ENCODE data around the gene YPEL2.

Gene YPEL2

DNA sequence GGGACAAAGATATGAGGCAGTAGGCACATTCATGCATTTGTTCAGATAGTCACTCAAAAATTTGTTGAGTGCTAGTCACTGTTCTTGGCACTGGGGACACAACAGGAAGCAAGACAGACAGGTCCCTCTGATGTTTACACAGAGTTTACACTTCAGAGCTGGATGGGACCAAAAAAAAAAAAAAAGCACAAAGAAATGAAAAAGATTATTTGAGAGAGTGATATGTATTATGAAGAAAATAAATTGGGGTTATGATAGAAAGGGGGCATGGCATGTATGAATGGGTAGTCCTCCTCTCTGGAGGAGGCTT, 3.5 kb upstream of the YPEL2 start:
- Histone ChIP-seq H3K36me3 (ENCODE audit: low read length) (no peaks in the 10 kb centered on the region), H3K4me3 (ENCODE audit: insufficient read depth, low read length, poor library complexity, severe bottlenecking) (no peak overlapping the region), H2AFZ (ENCODE audit: low read depth, low read length, severe bottlenecking) (no peak overlapping the region), H3K4me2 (ENCODE audit: low read depth, low read length, poor library complexity, severe bottlenecking) (no peak overlapping the region), H3K9me3 (ENCODE audit: insufficient read depth, low read length) (no peaks in the 10 kb centered on the region), H3F3A (ENCODE audit: insufficient read depth) (peaks cover 7% of the 10 kb centered on the region; the same call in 1 of the 2 replicates), H3K27ac (ENCODE audit: low read depth, low read length) (no peak overlapping the region), H4K20me1 (ENCODE audit: low read depth, low read length) (no peaks in the 10 kb centered on the region), H3K27me3 (ENCODE audit: low read length) (no peaks in the 10 kb centered on the region), H3K79me2 (ENCODE audit: insufficient read depth, low read length) (no peaks in the 10 kb centered on the region), H3K9me2 (replicated peaks; ENCODE audit: insufficient read depth, low read length) (no peaks in the 10 kb centered on the region), H3K9ac (ENCODE audit: low read length) (no peak overlapping the region)
- TF ChIP-seq, protein P1, sequence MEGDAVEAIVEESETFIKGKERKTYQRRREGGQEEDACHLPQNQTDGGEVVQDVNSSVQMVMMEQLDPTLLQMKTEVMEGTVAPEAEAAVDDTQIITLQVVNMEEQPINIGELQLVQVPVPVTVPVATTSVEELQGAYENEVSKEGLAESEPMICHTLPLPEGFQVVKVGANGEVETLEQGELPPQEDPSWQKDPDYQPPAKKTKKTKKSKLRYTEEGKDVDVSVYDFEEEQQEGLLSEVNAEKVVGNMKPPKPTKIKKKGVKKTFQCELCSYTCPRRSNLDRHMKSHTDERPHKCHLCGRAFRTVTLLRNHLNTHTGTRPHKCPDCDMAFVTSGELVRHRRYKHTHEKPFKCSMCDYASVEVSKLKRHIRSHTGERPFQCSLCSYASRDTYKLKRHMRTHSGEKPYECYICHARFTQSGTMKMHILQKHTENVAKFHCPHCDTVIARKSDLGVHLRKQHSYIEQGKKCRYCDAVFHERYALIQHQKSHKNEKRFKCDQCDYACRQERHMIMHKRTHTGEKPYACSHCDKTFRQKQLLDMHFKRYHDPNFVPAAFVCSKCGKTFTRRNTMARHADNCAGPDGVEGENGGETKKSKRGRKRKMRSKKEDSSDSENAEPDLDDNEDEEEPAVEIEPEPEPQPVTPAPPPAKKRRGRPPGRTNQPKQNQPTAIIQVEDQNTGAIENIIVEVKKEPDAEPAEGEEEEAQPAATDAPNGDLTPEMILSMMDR (IDR thresholded peaks at IDR 0.05; ENCODE audit: insufficient read depth, low read length, poor library complexity, severe bottlenecking) = no peak
- no peak for TF ChIP-seq EZH2phosphoT487 (conservative IDR thresholded peaks at IDR 0.05; ENCODE audit: low read length)

DNA sequence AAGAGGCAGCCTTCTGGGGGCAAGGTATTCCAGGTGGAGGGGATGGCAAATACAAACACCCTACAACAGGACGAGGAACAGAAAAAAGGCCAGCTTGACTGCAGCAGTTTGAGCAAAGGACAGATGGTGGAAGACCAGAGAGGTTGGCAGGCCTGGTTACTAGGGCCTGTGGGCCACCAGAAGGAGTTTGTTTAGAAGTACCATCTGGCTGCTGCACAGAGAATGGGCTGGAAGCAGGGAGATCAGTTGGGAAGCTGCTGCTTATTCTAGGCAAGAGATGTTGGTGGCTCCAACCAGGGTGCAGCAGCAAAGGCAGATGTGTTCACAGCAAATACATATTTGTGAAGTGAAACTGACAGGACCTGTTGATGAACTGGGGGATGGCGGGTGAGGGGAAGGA, 2.9 kb upstream of the YPEL2 start:
- Histone ChIP-seq H3K27me3 (ENCODE audit: low read length) (no peaks in the 10 kb centered on the region), H3K9ac (ENCODE audit: low read length) (no peak overlapping the region), H3K4me3 (ENCODE audit: insufficient read depth, low read length, poor library complexity, severe bottlenecking) (no peak overlapping the region), H4K20me1 (ENCODE audit: low read depth, low read length) (no peaks in the 10 kb centered on the region), H3F3A (ENCODE audit: insufficient read depth) (peaks cover 7% of the 10 kb centered on the region; the same call in 1 of the 2 replicates), H3K79me2 (ENCODE audit: insufficient read depth, low read length) (no peaks in the 10 kb centered on the region), H3K36me3 (ENCODE audit: low read length) (no peaks in the 10 kb centered on the region), H3K9me3 (ENCODE audit: insufficient read depth, low read length) (no peaks in the 10 kb centered on the region), H2AFZ (ENCODE audit: low read depth, low read length, severe bottlenecking) (no peak overlapping the region), H3K4me2 (ENCODE audit: low read depth, low read length, poor library complexity, severe bottlenecking) (no peak overlapping the region), H3K9me2 (replicated peaks; ENCODE audit: insufficient read depth, low read length) (no peaks in the 10 kb centered on the region), H3K27ac (ENCODE audit: low read depth, low read length) (no peak overlapping the region)
- TF ChIP-seq, protein P1 (IDR thresholded peaks at IDR 0.05; ENCODE audit: insufficient read depth, low read length, poor library complexity, severe bottlenecking) = no peak
- TF ChIP-seq EZH2phosphoT487 (conservative IDR thresholded peaks at IDR 0.05; ENCODE audit: low read length) = no peak

DNA sequence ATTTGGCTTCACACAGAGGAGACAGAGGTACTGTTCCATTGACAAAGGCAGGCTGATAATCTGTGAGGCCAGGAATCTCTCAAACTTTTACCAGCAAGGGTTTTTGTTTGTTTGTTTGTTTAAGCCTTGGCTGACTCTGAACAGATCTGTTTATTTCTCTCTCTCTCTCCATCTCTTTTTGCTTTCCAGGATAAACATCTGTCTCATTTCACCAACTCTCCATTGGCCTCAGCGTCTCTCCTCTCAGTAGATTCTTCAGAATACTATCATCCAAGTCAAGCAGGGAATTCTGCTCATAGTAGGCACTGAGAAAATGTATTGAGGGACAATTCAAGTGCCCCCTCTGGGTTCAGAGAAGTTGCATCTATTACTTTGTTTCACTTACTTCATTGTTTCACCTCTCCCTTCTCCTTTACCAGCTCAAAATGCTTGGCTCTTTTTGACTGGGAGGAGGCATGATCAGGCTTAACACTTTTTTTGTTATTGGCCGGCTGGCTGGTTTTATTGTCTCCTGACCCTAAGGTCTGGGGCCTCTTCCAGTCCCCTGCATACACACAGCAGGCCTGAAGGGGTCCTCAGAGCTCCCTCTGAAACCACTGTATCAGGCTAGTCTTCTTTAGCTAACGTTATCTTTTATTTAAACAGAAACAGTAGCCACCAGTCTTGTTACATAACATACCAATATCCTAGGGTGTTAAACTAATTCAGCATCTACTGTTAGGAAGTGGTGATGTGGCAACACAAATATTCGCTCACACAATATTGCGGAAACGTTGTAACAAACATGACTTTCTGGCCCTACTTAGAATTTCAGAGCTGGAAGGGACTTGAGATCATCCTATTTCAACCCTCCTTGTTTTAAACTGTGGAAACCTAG, 2.0 kb upstream of the YPEL2 start:
- Histone ChIP-seq H3K9me2 (replicated peaks; ENCODE audit: insufficient read depth, low read length) (no peaks in the 10 kb centered on the region), H4K20me1 (ENCODE audit: low read depth, low read length) (no peaks in the 10 kb centered on the region), H2AFZ (ENCODE audit: low read depth, low read length, severe bottlenecking) (no peak overlapping the region), H3K9ac (ENCODE audit: low read length) (no peak overlapping the region), H3K27ac (ENCODE audit: low read depth, low read length) (no peak overlapping the region), H3F3A (ENCODE audit: insufficient read depth) (peaks cover 7% of the 10 kb centered on the region; the same call in 1 of the 2 replicates), H3K9me3 (ENCODE audit: insufficient read depth, low read length) (no peaks in the 10 kb centered on the region), H3K36me3 (ENCODE audit: low read length) (no peaks in the 10 kb centered on the region), H3K79me2 (ENCODE audit: insufficient read depth, low read length) (no peaks in the 10 kb centered on the region), H3K27me3 (ENCODE audit: low read length) (no peaks in the 10 kb centered on the region), H3K4me3 (ENCODE audit: insufficient read depth, low read length, poor library complexity, severe bottlenecking) (no peak overlapping the region), H3K4me2 (ENCODE audit: low read depth, low read length, poor library complexity, severe bottlenecking) (no peak overlapping the region)
- TF ChIP-seq EZH2phosphoT487 (conservative IDR thresholded peaks at IDR 0.05; ENCODE audit: low read length) = no peak
- TF ChIP-seq, protein P1 (IDR thresholded peaks at IDR 0.05; ENCODE audit: insufficient read depth, low read length, poor library complexity, severe bottlenecking) = peak; percentile 74

All from SU-DHL-6 (cell line).